CD4-positive, alpha-beta memory T cell (primary cell): Measurements from ENCODE around the gene APBB1. TPM values are rescaled to one million over a fixed set of nuclear protein-coding genes. Genes with fewer than 3 reads are reported as not detected.

Source experiments
- CTCF ChIA-PET: fragments of 350-600 bp; sonication (Branson Sonifier 250); formaldehyde crosslinking; loops from one replicate; lab custom pipeline; 2021; ENCODE audit warnings: inconsistent platforms; ENCODE audit not compliant: partially characterized antibody; lab: Charles Lee
- POLR2A ChIA-PET: fragments of 350-600 bp; sonication (Branson Sonifier 250); formaldehyde crosslinking; loops from one replicate; lab custom pipeline; 2021; ENCODE audit not compliant: partially characterized antibody; lab: Charles Lee
- DNase-seq, 5 donors: peaks; one replicate each; pipeline versions ENCODE4 v3.0.0 to v3.0.0-alpha.2; 2020 to 2022; ENCODE audit warnings: mixed read lengths in 1 of 5
- H3K27ac ChIP-seq: one replicate; pipeline ENCODE4 v1.7.0; 2013; ENCODE audit warnings: low read depth, low read length
- H3K27me3 ChIP-seq: 2 replicates; pipeline ENCODE4 v1.7.0; 2013; ENCODE audit warnings: mild to moderate bottlenecking, low read length, moderate library complexity; ENCODE audit not compliant: insufficient read depth
- H3K36me3 ChIP-seq: 2 replicates; pipeline ENCODE4 v1.7.0; 2013; ENCODE audit warnings: mild to moderate bottlenecking, low read length, moderate library complexity; ENCODE audit not compliant: insufficient read depth
- H3K4me1 ChIP-seq: 2 replicates; pipeline ENCODE4 v1.7.0; 2013; ENCODE audit warnings: mild to moderate bottlenecking, low read length, moderate library complexity; ENCODE audit not compliant: insufficient read depth
- H3K4me3 ChIP-seq, 2 donors: one replicate each; pipeline ENCODE4 v1.7.0; 2013; ENCODE audit warnings: low read length in 2 of 2, mild to moderate bottlenecking in 1 of 2
- H3K9me3 ChIP-seq, 2 donors: one replicate each; pipeline ENCODE4 v1.7.0; 2013; ENCODE audit warnings: low read length in 2 of 2, control low read depth in 1 of 2; ENCODE audit not compliant: control insufficient read depth in 1 of 2
- H3K27ac Mint-ChIP-seq, 7 donors: one replicate each; pipeline ENCODE4 v1.8.0; 2020 to 2021; ENCODE audit warnings: mixed read lengths in 7 of 7, mild to moderate bottlenecking in 6 of 7, inconsistent platforms in 3 of 7, moderate library complexity in 3 of 7
- H3K27me3 Mint-ChIP-seq, 2 donors: one replicate each; pipeline ENCODE4 v1.8.0; 2020 to 2021; ENCODE audit warnings: mixed read lengths in 2 of 2
- H3K36me3 Mint-ChIP-seq, 2 donors: one replicate each; pipeline ENCODE4 v1.8.0; 2020 to 2021; ENCODE audit warnings: mixed read lengths in 2 of 2, inconsistent platforms in 1 of 2, mild to moderate bottlenecking in 1 of 2
- H3K4me1 Mint-ChIP-seq, 4 donors: one replicate each; pipeline ENCODE4 v1.8.0; 2020 to 2021; ENCODE audit warnings: mixed read lengths in 4 of 4, mild to moderate bottlenecking in 1 of 4
- H3K4me3 Mint-ChIP-seq, 8 donors: one replicate each; pipeline ENCODE4 v1.8.0; 2020 to 2021; ENCODE audit warnings: mixed read lengths in 8 of 8, mild to moderate bottlenecking in 7 of 8, moderate library complexity in 6 of 8, inconsistent platforms in 3 of 8
- H3K9me3 Mint-ChIP-seq, 8 donors: one replicate each; pipeline ENCODE4 v1.8.0; 2020 to 2021; ENCODE audit warnings: mixed read lengths in 8 of 8, mild to moderate bottlenecking in 5 of 8, inconsistent platforms in 3 of 8, moderate library complexity in 1 of 8
- intact Hi-C: fragments of 100-400 bp; cut with micrococcal nuclease; formaldehyde crosslinking; loops from one replicate; pipeline ENCODE4 v1.15.1; 2023
- polyA plus RNA-seq, 2 donors: library from polyadenylated mRNA; unstranded; fragments of 300-500 nt; fragmentation: Illumina TruSeq; gene quantifications; one replicate each; pipeline ENCODE4 v1.2.3, GENCODE V29; 2021
- total RNA-seq, 2 experiments: library from RNA; stranded (reverse); gene quantifications; one replicate each; pipeline ENCODE4 v1.2.3, GENCODE V29; 2021

APBB1 gene
- total RNA-seq: 10 to 100 TPM; 93.2 to 93.5 TPM
- polyA plus RNA-seq: 100 to 1,000 TPM in 1 of 2 donors, 10 to 100 TPM in 1; 84.7 to 107 TPM

DNA sequence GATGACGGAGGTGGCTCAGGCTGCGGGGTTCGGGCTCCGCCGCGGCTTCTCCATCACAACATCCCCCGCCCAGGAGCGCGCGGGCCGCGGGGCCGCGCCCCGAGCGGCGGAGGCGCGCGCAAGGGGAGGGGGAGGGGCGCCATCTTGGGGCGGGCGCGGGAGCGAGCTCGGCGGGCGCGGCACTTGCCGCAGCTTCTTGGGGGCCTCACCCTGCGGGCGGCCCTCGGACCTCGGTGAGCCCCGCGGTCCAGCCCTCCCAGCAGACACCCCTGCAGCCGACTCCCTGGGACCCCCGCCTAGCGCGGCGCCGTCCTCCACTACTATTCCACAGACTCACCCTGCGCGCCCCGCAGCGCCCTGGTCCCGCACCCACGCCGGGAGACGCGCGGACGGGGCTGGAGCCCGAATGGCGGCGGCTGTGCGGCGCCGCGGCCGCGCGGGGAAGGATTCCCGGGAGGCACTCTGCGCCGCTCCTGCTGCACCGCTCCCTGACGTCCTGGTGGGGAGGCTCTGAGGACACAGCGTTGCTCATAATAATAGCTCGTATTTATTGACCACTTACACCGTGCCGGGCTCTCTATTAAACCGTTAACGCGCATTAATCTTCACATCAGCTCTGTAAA lies at the start of gene APBB1:
TSS of gene APBB1 (minus strand) at position 86 of the 623 bp plus-strand sequence. CDS start 7,747 bp downstream, outside the sequence.
- H3K27ac ChIP-seq: peak within 1 kb of the TSS; percentile 73
- ChIA-PET CTCF (interaction anchor here (1.0 to 4.7 kb wide), 10 partner anchors 11 to 42 kb away, joined by 3 to 40 read pairs (median 8); partner anchors contain the start of genes HPX and SMPD1), POLR2A (interaction anchor here (0.8 to 16.3 kb wide), 18 partner anchors 8 to 264 kb away, joined by 3 to 503 read pairs (median 4); partner anchors contain the start of genes ARFIP2, FHIP1B, MRPL17 and SMPD1)
- Mint-ChIP-seq H3K9me3 (no peaks in the 10 kb centered on the region), H3K36me3 (no peaks in the 10 kb centered on the region), H3K27me3 (peaks cover 6 to 15% of the 10 kb centered on the region in 2 donors), H3K4me3 (peak within 1 kb of the TSS in 6 of 8 donors; percentile 81 to 89 (median 86)), H3K4me1 (peaks cover 5 to 12% (median 8%) of the 10 kb centered on the region in 4 donors), H3K27ac (peak within 1 kb of the TSS; percentile 74 to 90 (median 84))
- H3K27me3 ChIP-seq: no peaks in the 10 kb centered on the region
- H3K4me1 ChIP-seq: peaks cover 50% of the 10 kb centered on the region
- H3K36me3 ChIP-seq: no peaks in the 10 kb centered on the region
- intact Hi-C loops: loop anchor here (1.0 to 10.0 kb wide), 6 partner anchors 17 to 196 kb away; partner anchors contain the start of genes ARFIP2, SMPD1, TAF10 and TIMM10B
- H3K9me3 ChIP-seq: no peaks in the 10 kb centered on the region
- peak within 1 kb of the TSS; percentile 43 to 74 for H3K4me3 ChIP-seq
- peak; percentile 67 to 81 (median 79) for DNase-seq

- Histone ChIP-seq H3K4me1 (no peaks in the 10 kb centered on the region), H3K27me3 (no peaks in the 10 kb centered on the region), H3K9me3 (no peaks in the 10 kb centered on the region), H3K27ac (no peak overlapping the region), H3K4me3 (no peak overlapping the region), H3K36me3 (peaks cover 15% of the 10 kb centered on the region)
- peaks cover 40% of the 10 kb centered on the region in 2 donors for H3K36me3 Mint-ChIP-seq
- intact Hi-C loops: no loop called here
- no peak for DNase-seq
- H3K27ac Mint-ChIP-seq: peak overlapping the region in 3 of 7 donors; percentile 8 to 33 (median 24)
- H3K9me3 Mint-ChIP-seq: no peaks in the 10 kb centered on the region
- CTCF ChIA-PET: interaction anchor here (1.4 to 4.2 kb wide), 4 partner anchors 10 to 96 kb away, joined by 3 to 18 read pairs (median 8); no protein-coding TSS in a partner anchor
- no peak overlapping the region for H3K4me3 Mint-ChIP-seq
- no peaks in the 10 kb centered on the region for H3K4me1 Mint-ChIP-seq
- POLR2A ChIA-PET: no interaction called here
- no peaks in the 10 kb centered on the region for H3K27me3 Mint-ChIP-seq
These were observed 40.2 kb upstream of the APBB1 start for GRCh38 chr11:6459099-6459450.

- intact Hi-C loops: no loop called here
- H3K27me3 ChIP-seq: no peaks in the 10 kb centered on the region
- no peak for DNase-seq
- H3K36me3 Mint-ChIP-seq: peaks cover 37 to 40% of the 10 kb centered on the region in 2 donors
- no peaks in the 10 kb centered on the region for H3K27me3 Mint-ChIP-seq
- POLR2A ChIA-PET: no interaction called here
- no peak overlapping the region for H3K27ac ChIP-seq
- no peaks in the 10 kb centered on the region for H3K9me3 ChIP-seq
- H3K4me1 Mint-ChIP-seq: no peaks in the 10 kb centered on the region
- H3K9me3 Mint-ChIP-seq: no peaks in the 10 kb centered on the region
- peak overlapping the region in 2 of 7 donors; percentile 24 to 33 for H3K27ac Mint-ChIP-seq
- no peaks in the 10 kb centered on the region for H3K4me1 ChIP-seq
- CTCF ChIA-PET: interaction anchor here (1.9 to 4.2 kb wide), 3 partner anchors 15 to 95 kb away, joined by 5 to 18 read pairs (median 10); no protein-coding TSS in a partner anchor
- no peak overlapping the region for H3K4me3 Mint-ChIP-seq
- no peak overlapping the region for H3K4me3 ChIP-seq
- peaks cover 15% of the 10 kb centered on the region for H3K36me3 ChIP-seq
These were observed 39.6 kb upstream of the APBB1 start for GRCh38 chr11:6458352-6459098.

DNA sequence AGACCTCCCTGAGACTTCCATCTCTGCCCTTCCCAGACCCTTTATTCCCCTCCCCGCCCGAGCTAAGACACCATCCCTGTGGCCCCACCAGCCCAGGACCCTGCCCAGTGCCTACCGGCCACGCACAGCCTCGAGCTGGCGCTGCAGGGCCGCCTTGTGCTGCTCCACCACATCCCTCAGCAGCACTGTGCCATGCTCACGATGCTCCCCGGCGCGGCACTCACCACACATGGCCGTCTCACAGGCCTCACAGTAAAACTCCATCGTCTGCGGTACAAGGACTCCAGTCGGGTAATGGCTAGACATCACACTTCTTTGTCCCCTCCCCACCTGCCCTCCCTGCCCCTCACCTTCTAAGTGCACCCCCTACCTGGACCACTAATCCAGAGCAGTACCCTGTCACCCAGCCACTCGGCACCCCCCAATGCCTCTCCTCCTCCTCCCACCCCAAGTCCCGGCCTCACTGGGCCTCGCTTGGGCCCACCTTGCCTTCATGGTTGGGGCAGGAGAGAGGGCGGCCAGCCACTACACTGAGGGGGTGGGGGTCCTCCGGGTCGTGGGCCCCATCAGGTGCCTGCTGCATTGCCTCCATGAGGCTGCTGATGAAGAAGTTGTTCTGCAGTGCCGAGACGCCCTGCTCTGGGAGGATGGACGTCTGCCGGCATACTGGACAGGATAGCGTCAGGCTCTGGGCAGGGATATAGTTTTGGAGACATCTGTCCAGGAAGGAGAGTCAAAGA lies 38.9 kb upstream of the APBB1 start:
- no peaks in the 10 kb centered on the region for H3K4me1 Mint-ChIP-seq
- ChIA-PET POLR2A (no interaction called here), CTCF (interaction anchor here (4.2 to 6.2 kb wide), 2 partner anchors 13 to 14 kb away, joined by 18 to 49 read pairs; no protein-coding TSS in a partner anchor)
- peaks cover 15% of the 10 kb centered on the region for H3K36me3 ChIP-seq
- H3K9me3 ChIP-seq: no peaks in the 10 kb centered on the region
- H3K36me3 Mint-ChIP-seq: peaks cover 40 to 42% of the 10 kb centered on the region in 2 donors
- no peaks in the 10 kb centered on the region for H3K27me3 Mint-ChIP-seq
- no peak overlapping the region for H3K27ac ChIP-seq
- H3K4me3 ChIP-seq: no peak overlapping the region
- H3K4me3 Mint-ChIP-seq: no peak overlapping the region
- no peak for DNase-seq
- no peaks in the 10 kb centered on the region for H3K4me1 ChIP-seq
- intact Hi-C loops: no loop called here
- H3K27me3 ChIP-seq: no peaks in the 10 kb centered on the region
- no peak overlapping the region for H3K27ac Mint-ChIP-seq
- H3K9me3 Mint-ChIP-seq: no peaks in the 10 kb centered on the region

GRCh38 chr11:6456361-6457073 lies 37.6 kb upstream of the APBB1 start:
- no peaks in the 10 kb centered on the region for H3K4me1 Mint-ChIP-seq
- CTCF ChIA-PET: interaction anchor here (3.6 to 6.2 kb wide), 2 partner anchors 12 to 78 kb away, joined by 16 to 49 read pairs; no protein-coding TSS in a partner anchor
- intact Hi-C loops: no loop called here
- POLR2A ChIA-PET: no interaction called here
- no peak overlapping the region for H3K27ac Mint-ChIP-seq
- H3K36me3 Mint-ChIP-seq: peaks cover 37% of the 10 kb centered on the region in 2 donors
- Histone ChIP-seq H3K36me3 (peaks cover 15% of the 10 kb centered on the region), H3K27ac (no peak overlapping the region), H3K4me1 (no peaks in the 10 kb centered on the region), H3K9me3 (no peaks in the 10 kb centered on the region), H3K27me3 (no peaks in the 10 kb centered on the region), H3K4me3 (no peak overlapping the region)
- no peak for DNase-seq
- H3K9me3 Mint-ChIP-seq: no peaks in the 10 kb centered on the region
- no peak overlapping the region for H3K4me3 Mint-ChIP-seq
- H3K27me3 Mint-ChIP-seq: no peaks in the 10 kb centered on the region

GRCh38 chr11:6455070-6455469 lies 36.2 kb upstream of the APBB1 start:
- Histone ChIP-seq H3K9me3 (no peaks in the 10 kb centered on the region), H3K27me3 (no peaks in the 10 kb centered on the region), H3K4me3 (no peak overlapping the region), H3K27ac (no peak overlapping the region), H3K36me3 (peaks cover 12% of the 10 kb centered on the region), H3K4me1 (no peaks in the 10 kb centered on the region)
- H3K4me3 Mint-ChIP-seq: no peak overlapping the region
- H3K27me3 Mint-ChIP-seq: no peaks in the 10 kb centered on the region
- intact Hi-C loops: no loop called here
- CTCF ChIA-PET: interaction anchor here (0.6 to 6.2 kb wide), 7 partner anchors 10 to 109 kb away, joined by 3 to 49 read pairs (median 5); no protein-coding TSS in a partner anchor
- no peaks in the 10 kb centered on the region for H3K4me1 Mint-ChIP-seq
- DNase-seq: no peak
- peaks cover 32 to 34% of the 10 kb centered on the region in 2 donors for H3K36me3 Mint-ChIP-seq
- POLR2A ChIA-PET: no interaction called here
- H3K27ac Mint-ChIP-seq: no peak overlapping the region
- no peaks in the 10 kb centered on the region for H3K9me3 Mint-ChIP-seq
